Thyroid gland (tissue), 4 donors: ENCODE data around the gene NLRP9. TPM values are rescaled to one million over a fixed set of nuclear protein-coding genes. Genes with fewer than 3 reads are reported as not detected.

Experiments used
- DNase-seq, 2 donors: peaks; one replicate each; pipeline ENCODE4 v3.0.0-alpha.2; 2019
- H3K27ac ChIP-seq, 3 donors: fragments of 200-600 bp; sonication (generic); 1 replicate in 2 of 3; 2 replicates in 1 of 3; pipeline ENCODE4 v1.5.1; 2016 to 2019; ENCODE audit warnings: mild to moderate bottlenecking in 1 of 3, moderate library complexity in 1 of 3
- H3K27me3 ChIP-seq: fragments of 200-600 bp; sonication (generic); one replicate; pipeline ENCODE4 v1.5.1; 2019
- H3K36me3 ChIP-seq, 2 donors: fragments of 200-600 bp; sonication (generic); one replicate each; pipeline ENCODE4 v1.5.1; 2016 to 2019
- H3K4me1 ChIP-seq, 2 donors: fragments of 200-600 bp; sonication (generic); one replicate each; pipeline ENCODE4 v1.5.1; 2017 to 2019
- H3K4me3 ChIP-seq, 3 donors: fragments of 200-600 bp; sonication (generic); replicated peaks in 1 of 3; 1 replicate in 2 of 3; 2 replicates in 1 of 3; pipeline ENCODE4 v1.5.1; 2016; ENCODE audit warnings: mild to moderate bottlenecking in 1 of 3
- H3K9me3 ChIP-seq: fragments of 200-600 bp; sonication (generic); one replicate; pipeline ENCODE4 v1.5.1; 2017
- POLR2A ChIP-seq, 2 donors: fragments of 450-650 bp; IDR thresholded peaks; one replicate each; pipeline ENCODE4 v1.6.1; 2017; ENCODE audit warnings: antibody characterized with exemption in 2 of 2, mild to moderate bottlenecking in 2 of 2, moderate library complexity in 1 of 2
- WGBS, 2 donors: methylation state at CpG; one replicate each; pipeline ENCODE4 v1.1.5; 2017; 5-methylcytosine and 5-hydroxymethylcytosine counted together
- intact Hi-C: fragments of 100-400 bp; cut with DNase I; formaldehyde crosslinking; loops from one replicate; pipeline ENCODE4 v1.15.1; 2023
- total RNA-seq, 4 donors: library from RNA; depleted of rRNA; stranded (reverse); fragments of >200 nt; gene quantifications; one replicate each; pipeline ENCODE4 v1.2.3, GENCODE V29; 2016
- TF ChIP-seq, protein P1 (sequence below), 6 experiments: fragments of 200-600 bp in 3 of 6; fragments of 450-650 bp in 3 of 6; sonication (generic) in 3 of 6; IDR thresholded peaks; one replicate each; pipeline ENCODE4 v1.5.1; 2016 to 2019; ENCODE audit warnings: antibody characterized with exemption in 6 of 6, mild to moderate bottlenecking in 2 of 6, inconsistent platforms in 1 of 6, moderate library complexity in 1 of 6

NLRP9 gene
- total RNA-seq, 4 donors from 2014 or later, result not detected

DNA sequence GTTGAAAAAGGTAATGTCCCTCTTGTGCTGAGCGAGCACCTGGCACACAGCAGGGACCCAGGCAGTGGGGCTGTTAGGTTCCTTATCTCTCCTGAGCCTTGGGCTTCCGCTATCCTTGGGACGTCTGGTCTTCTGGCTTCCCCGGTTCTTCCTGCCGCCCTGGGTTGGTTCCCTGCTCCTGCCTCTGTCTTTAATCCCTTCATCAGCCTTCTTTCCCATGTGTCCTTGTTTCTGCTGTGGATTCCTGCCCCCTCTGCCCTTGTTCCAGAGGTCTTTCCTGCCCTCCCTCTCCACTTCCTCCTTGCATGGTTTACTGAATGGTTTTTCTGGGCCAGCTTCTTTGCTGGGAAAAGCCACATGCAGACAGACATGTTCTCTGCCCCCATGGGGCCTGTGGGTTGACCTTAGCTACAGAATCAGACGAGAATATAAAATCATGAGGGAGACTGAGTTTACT, 60.6 kb downstream of the NLRP9 start:
- no peaks in the 10 kb centered on the region for H3K9me3 ChIP-seq
- no peak overlapping the region for H3K4me3 ChIP-seq
- H3K4me1 ChIP-seq, result peaks cover 34 to 40% of the 10 kb centered on the region in 2 donors
- intact Hi-C loops, result no loop called here
- H3K27me3 ChIP-seq, result no peaks in the 10 kb centered on the region
- 68 to 71% methylated on average over 6 of the region's 6 CpGs for WGBS, 2 donors
- TF ChIP-seq, protein P1, sequence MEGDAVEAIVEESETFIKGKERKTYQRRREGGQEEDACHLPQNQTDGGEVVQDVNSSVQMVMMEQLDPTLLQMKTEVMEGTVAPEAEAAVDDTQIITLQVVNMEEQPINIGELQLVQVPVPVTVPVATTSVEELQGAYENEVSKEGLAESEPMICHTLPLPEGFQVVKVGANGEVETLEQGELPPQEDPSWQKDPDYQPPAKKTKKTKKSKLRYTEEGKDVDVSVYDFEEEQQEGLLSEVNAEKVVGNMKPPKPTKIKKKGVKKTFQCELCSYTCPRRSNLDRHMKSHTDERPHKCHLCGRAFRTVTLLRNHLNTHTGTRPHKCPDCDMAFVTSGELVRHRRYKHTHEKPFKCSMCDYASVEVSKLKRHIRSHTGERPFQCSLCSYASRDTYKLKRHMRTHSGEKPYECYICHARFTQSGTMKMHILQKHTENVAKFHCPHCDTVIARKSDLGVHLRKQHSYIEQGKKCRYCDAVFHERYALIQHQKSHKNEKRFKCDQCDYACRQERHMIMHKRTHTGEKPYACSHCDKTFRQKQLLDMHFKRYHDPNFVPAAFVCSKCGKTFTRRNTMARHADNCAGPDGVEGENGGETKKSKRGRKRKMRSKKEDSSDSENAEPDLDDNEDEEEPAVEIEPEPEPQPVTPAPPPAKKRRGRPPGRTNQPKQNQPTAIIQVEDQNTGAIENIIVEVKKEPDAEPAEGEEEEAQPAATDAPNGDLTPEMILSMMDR (IDR thresholded peaks at IDR 0.05), result no peak
- no peak for TF ChIP-seq POLR2A (IDR thresholded peaks at IDR 0.05)
- DNase-seq, result no peak
- no peak overlapping the region for H3K27ac ChIP-seq
- peaks cover 24 to 38% of the 10 kb centered on the region in 2 donors for H3K36me3 ChIP-seq

- no peak for DNase-seq
- no peak overlapping the region for H3K27ac ChIP-seq
- TF ChIP-seq POLR2A (IDR thresholded peaks at IDR 0.05), result no peak
- TF ChIP-seq, protein P1 (IDR thresholded peaks at IDR 0.05), result no peak
- H3K9me3 ChIP-seq, result no peaks in the 10 kb centered on the region
- no peaks in the 10 kb centered on the region for H3K27me3 ChIP-seq
- H3K4me1 ChIP-seq, result peaks cover 34 to 36% of the 10 kb centered on the region in 2 donors
- WGBS, 2 donors, result 86 to 87% methylated on average over 7 of the region's 7 CpGs
- peaks cover 24 to 34% of the 10 kb centered on the region in 2 donors for H3K36me3 ChIP-seq
- no peak overlapping the region for H3K4me3 ChIP-seq
- intact Hi-C loops, result no loop called here
These were observed 61.2 kb downstream of the NLRP9 start for GRCh38 chr19:55676889-55677505.

GRCh38 chr19:55676383-55676782, 61.8 kb downstream of the NLRP9 start:
- H3K27ac ChIP-seq, result no peak overlapping the region
- no peaks in the 10 kb centered on the region for H3K27me3 ChIP-seq
- 74 to 84% methylated on average over 5 of the region's 5 CpGs for WGBS, 2 donors
- peaks cover 30% of the 10 kb centered on the region in 2 donors for H3K4me1 ChIP-seq
- H3K36me3 ChIP-seq, result peaks cover 24 to 31% of the 10 kb centered on the region in 2 donors
- H3K4me3 ChIP-seq, result peak overlapping the region in 1 of 3 donors; percentile 57
- no peak for DNase-seq
- H3K9me3 ChIP-seq, result no peaks in the 10 kb centered on the region
- intact Hi-C loops, result no loop called here
- TF ChIP-seq, protein P1 (IDR thresholded peaks at IDR 0.05), result no peak
- TF ChIP-seq POLR2A (IDR thresholded peaks at IDR 0.05), result no peak

GRCh38 chr19:55675661-55676354, 62.4 kb downstream of the NLRP9 start:
- 11 to 17% methylated on average over 16 of the region's 16 CpGs for WGBS, 2 donors
- Histone ChIP-seq H3K27me3 (no peaks in the 10 kb centered on the region), H3K4me3 (peak overlapping the region; percentile 57 to 94 (median 89)), H3K9me3 (no peaks in the 10 kb centered on the region), H3K4me1 (peaks cover 25 to 26% of the 10 kb centered on the region in 2 donors), H3K36me3 (peaks cover 25 to 27% of the 10 kb centered on the region in 2 donors), H3K27ac (peak overlapping the region in 2 of 3 donors; percentile 60 to 71)
- DNase-seq, result no peak
- no peak for TF ChIP-seq POLR2A (IDR thresholded peaks at IDR 0.05)
- TF ChIP-seq, protein P1 (IDR thresholded peaks at IDR 0.05), result no peak
- intact Hi-C loops, result no loop called here
